Renal cortex interstitium (tissue), 15 donors: ENCODE measurements around the gene DOC2B. TPM values are rescaled to one million over a fixed set of nuclear protein-coding genes. Genes with fewer than 3 reads are reported as not detected.
A peak's percentile ranks its signal among the peaks of the same experiment; 100 is the strongest.
"Not testable (repeated sequence)": the region's sequence is repeated elsewhere in the genome, so short reads cannot be mapped to it uniquely, and the experiment has no call there.

Experiments used
- DNase-seq, 11 donors: peaks; one replicate each; pipeline ENCODE4 v3.0.0-alpha.2; 2013; ENCODE audit warnings: low read depth in 9 of 11, low spot score in 4 of 11; ENCODE audit errors: extremely low read depth in 1 of 11
- long read RNA-seq, 16 experiments: transcript quantifications; one replicate each; lab custom pipeline, GENCODE V29; 2026
- polyA plus RNA-seq, 3 donors: library from polyadenylated mRNA; unstranded; fragments of 120-200 nt; gene quantifications; one replicate each; pipeline ENCODE4 v1.2.1, GENCODE V29; 2013; ENCODE audit not compliant: insufficient read length in 3 of 3

Gene DOC2B
- polyA plus RNA-seq: 10 to 100 TPM; 49.7 to 84.3 (median 51.7) TPM
- long read RNA-seq, donor 1, full-length matches to known transcripts: 7 of 12 reads
- long read RNA-seq, donor 1, partial matches to known transcripts: 5 of 12 reads
- long read RNA-seq, donor 1, other reads (novel, unspliced or antisense): 0 of 12 reads
- long read RNA-seq, donor 2, full-length matches to known transcripts: 2 of 2 reads
- long read RNA-seq, donor 2, partial matches to known transcripts: 0 of 2 reads
- long read RNA-seq, donor 2, other reads (novel, unspliced or antisense): 0 of 2 reads
- long read RNA-seq, donor 3, full-length matches to known transcripts: 11 of 11 reads
- long read RNA-seq, donor 3, partial matches to known transcripts: 0 of 11 reads
- long read RNA-seq, donor 3, other reads (novel, unspliced or antisense): 0 of 11 reads
- long read RNA-seq, donor 4, full-length matches to known transcripts: 3 of 3 reads
- long read RNA-seq, donor 4, partial matches to known transcripts: 0 of 3 reads
- long read RNA-seq, donor 4, other reads (novel, unspliced or antisense): 0 of 3 reads
- long read RNA-seq, donor 5: 0 reads
- long read RNA-seq, donor 6, full-length matches to known transcripts: 8 of 8 reads
- long read RNA-seq, donor 6, partial matches to known transcripts: 0 of 8 reads
- long read RNA-seq, donor 6, other reads (novel, unspliced or antisense): 0 of 8 reads
- long read RNA-seq, donor 7, full-length matches to known transcripts: 2 of 2 reads
- long read RNA-seq, donor 7, partial matches to known transcripts: 0 of 2 reads
- long read RNA-seq, donor 7, other reads (novel, unspliced or antisense): 0 of 2 reads
- long read RNA-seq, donor 8: 0 reads
- long read RNA-seq, donor 9, full-length matches to known transcripts: 14 of 14 reads
- long read RNA-seq, donor 9, partial matches to known transcripts: 0 of 14 reads
- long read RNA-seq, donor 9, other reads (novel, unspliced or antisense): 0 of 14 reads
- long read RNA-seq, donor 10, full-length matches to known transcripts: 6 of 6 reads
- long read RNA-seq, donor 10, partial matches to known transcripts: 0 of 6 reads
- long read RNA-seq, donor 10, other reads (novel, unspliced or antisense): 0 of 6 reads
- long read RNA-seq, donor 11, full-length matches to known transcripts: 5 of 5 reads
- long read RNA-seq, donor 11, partial matches to known transcripts: 0 of 5 reads
- long read RNA-seq, donor 11, other reads (novel, unspliced or antisense): 0 of 5 reads
- long read RNA-seq, donor 12, full-length matches to known transcripts: 4 of 4 reads
- long read RNA-seq, donor 12, partial matches to known transcripts: 0 of 4 reads
- long read RNA-seq, donor 12, other reads (novel, unspliced or antisense): 0 of 4 reads
- long read RNA-seq, donor 13: 0 reads
- long read RNA-seq, donor 14, full-length matches to known transcripts: 5 of 5 reads
- long read RNA-seq, donor 14, partial matches to known transcripts: 0 of 5 reads
- long read RNA-seq, donor 14, other reads (novel, unspliced or antisense): 0 of 5 reads
- long read RNA-seq, donor 15, full-length matches to known transcripts: 3 of 3 reads
- long read RNA-seq, donor 15, partial matches to known transcripts: 0 of 3 reads
- long read RNA-seq, donor 15, other reads (novel, unspliced or antisense): 0 of 3 reads
- long read RNA-seq, donor 16, full-length matches to known transcripts: 23 of 23 reads
- long read RNA-seq, donor 16, partial matches to known transcripts: 0 of 23 reads
- long read RNA-seq, donor 16, other reads (novel, unspliced or antisense): 0 of 23 reads

DNA sequence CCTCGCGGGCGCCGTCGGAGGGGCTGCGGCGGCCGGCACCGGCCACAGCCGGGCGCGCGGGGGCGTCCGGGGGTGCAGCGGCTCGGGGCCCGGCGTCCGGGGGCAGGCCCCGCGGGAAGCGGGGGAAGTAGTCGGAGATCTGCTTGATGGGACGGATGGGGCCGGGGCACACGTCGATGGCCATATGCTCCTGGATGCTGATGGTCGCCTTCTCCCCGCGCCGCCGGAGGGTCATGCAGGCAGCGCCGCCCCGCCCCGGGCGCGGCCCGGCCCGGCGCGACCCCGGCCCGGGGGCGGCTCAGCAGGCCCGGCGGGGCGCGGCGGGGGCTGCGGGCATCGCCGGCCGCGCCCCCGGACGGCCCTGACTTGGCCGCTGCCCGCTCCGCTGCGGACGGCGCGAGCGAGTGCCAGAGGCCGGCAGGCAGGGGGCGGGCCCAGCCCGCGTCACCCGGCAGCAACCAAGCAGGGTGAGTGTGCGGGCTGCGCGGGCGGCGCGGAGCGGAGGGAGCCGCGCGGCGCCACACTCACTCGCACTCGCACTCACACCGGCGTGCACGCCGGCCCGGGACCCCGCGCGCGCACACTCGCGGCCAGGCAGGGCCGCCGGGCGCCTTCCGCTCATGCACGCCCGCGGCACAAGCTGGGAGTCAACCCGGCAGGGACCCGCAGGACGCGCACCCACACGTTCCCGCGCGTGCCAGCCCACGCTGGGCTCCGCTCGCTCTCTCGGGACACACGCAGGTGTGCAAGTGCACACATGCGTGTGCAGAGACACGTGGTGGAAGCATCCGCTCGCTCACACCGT is at the start of gene DOC2B:
DOC2B (minus strand) TSS at position 406 of the 805 bp plus-strand sequence; CDS start at position 235, 171 bp downstream.
- peak in 1 of 11 donors; percentile 55 for DNase-seq

DNA sequence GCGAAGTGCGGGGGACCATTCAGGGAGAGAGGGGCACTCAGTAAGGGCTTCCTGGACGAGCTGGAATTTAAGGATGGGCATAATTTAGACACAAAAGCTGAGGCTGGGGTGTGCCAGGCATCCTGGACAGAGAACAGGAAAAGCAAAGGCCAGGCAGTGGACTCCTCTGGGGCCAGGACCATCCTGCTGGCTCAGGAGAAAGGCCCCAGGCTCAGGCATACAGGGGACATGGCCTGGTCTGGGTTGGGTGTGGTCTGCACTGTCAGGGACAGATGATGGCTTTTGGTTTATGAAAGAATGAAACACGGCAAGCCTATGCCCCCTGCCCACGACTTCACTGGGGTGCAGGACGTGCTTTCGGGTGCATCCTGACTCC is 48.9 kb upstream of the DOC2B start:
- DNase-seq: no peak

DNA sequence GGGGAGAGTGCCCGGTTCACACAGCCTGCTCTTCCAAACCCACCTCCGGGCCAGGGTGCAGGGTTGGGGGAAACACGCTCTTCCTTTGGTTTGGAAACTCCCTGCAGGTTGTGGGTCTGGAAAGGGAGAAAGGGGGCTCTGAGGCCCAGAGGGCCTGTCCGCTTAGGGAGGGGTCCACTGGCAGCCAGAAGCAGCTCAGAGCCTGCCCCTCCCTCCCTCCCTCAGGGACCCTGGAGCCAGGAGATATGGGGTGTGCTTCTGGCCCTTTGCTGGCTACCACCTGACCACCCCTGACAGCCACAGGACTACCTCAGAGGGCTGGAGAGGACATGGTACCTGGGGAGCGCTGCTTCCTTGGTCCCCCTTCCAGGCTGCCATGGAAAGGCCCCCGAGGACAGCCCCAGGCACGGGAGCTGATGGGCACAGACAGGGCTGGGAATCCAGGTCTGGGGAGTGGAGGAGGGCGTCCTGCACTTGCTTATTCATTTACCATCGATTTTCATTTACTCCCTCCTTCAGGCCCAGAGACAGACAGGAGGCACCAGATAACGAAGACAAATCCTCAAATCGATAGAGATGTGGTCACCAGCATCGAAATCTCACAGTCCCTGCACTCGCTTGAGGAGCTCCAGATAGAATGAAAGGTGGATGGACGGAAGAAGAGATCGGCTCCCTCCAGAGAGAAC is 48.4 kb upstream of the DOC2B start:
- DNase-seq: no peak

DNA sequence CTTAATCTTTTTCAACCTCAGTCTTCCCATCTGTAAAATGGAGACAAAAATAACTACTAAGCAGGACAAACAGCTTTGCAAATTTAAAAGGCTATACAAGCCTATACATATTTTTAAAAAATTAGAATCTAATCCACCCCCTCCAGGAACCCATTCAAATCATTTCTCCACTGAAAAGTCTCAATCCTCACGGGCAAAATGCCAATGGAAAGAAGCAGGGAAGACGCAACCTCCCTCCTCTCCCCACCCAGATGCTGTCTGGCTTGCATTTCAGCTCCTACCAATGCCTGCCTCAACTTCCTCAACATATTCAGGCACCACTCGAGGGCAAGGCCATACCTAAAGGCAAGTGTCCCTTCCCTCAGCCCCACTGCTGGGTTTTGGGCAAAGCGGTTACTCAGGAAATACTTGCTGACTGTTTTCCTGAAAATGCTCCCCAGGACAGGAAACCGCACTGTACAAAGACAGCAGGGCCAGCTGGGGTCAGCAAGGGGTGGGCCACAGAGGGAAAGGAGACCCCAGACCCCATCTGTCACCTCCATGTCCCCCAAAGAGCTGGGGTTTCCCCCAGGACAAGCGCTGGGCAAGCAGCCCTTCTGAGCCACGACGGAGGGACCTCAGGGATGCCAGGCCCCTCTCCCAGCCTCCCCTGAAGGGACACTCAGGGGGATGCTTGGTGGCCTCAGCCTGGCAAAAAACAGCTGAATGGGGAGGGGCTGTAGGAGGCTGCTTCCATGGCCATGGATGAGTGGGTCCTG is 47.7 kb upstream of the DOC2B start:
- no peak for DNase-seq

DNA sequence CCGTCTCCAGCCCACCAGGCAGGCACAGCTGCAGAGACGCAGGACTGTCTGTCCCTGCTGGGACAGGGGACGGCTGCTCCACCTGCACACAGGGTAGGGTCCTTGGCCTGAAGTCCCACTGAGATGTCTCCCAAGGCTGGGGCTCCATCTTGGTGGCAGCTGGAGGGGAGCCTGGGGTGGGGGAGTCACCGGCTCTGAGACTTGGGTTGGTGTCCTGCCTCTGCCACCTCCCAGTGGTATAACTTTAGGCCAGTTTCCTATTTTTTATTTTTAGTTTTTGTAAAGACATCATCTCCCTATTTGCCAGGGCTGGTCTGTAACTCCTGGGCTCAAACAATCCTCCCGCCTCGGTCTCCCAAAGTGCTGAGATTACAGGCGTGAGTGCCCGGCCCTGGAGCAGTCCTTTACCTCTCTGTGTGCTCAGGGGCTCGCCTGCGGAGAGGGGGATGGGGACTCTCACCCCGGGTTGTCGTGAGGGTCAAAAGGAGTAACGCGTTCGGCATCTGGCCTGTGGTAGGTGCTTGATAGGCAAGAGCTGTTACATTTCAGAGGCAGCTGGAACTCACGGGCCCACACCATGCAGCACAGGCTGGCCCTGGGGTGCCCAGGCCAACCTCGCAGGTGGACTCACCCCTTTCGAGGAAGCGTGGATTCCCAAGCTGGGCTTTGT is 46.6 kb upstream of the DOC2B start:
- DNase-seq: no peak

DNA sequence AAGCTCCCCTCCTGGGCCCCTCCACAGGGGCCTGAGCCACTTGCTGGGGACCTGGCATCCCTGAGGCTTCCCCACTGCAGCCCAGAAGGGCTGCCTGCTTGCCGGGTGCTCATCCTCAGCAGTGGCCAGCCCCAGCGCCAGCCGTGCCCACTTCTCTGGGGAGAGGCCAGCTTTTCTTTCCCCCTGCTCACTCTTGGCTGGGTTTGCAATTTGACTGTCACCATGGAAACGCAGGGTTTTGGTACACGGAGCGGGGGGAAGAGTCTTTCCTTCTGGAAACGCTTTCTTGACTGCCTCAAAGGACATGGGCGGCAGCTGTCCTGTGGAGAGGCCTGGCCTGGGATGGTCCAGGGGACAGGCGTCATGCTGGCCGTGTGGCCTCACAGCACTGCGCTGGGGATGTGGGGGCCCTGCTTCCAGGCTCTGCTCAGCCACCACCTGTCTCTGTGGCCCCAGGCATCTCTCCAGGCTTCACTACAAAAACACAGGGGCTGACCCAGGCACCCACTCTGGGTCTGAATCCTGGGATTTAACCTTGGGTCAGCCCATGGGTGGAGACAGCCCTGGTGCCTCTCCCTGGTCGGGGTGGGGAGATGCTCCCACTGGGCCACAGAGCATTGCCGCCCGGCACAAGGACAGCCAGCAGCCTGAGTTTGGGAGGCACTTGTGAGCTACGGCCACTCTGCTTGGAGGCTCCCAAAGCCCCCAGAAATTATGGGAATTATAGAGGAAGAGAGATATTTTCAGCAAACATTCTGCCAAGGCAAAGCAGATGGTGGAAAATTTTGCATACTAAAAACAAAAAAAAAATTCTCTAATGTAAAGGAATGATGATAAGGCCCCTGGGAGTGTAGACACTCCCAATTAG is 45.9 kb upstream of the DOC2B start:
- DNase-seq: peak in 1 of 11 donors; percentile 30

DNA sequence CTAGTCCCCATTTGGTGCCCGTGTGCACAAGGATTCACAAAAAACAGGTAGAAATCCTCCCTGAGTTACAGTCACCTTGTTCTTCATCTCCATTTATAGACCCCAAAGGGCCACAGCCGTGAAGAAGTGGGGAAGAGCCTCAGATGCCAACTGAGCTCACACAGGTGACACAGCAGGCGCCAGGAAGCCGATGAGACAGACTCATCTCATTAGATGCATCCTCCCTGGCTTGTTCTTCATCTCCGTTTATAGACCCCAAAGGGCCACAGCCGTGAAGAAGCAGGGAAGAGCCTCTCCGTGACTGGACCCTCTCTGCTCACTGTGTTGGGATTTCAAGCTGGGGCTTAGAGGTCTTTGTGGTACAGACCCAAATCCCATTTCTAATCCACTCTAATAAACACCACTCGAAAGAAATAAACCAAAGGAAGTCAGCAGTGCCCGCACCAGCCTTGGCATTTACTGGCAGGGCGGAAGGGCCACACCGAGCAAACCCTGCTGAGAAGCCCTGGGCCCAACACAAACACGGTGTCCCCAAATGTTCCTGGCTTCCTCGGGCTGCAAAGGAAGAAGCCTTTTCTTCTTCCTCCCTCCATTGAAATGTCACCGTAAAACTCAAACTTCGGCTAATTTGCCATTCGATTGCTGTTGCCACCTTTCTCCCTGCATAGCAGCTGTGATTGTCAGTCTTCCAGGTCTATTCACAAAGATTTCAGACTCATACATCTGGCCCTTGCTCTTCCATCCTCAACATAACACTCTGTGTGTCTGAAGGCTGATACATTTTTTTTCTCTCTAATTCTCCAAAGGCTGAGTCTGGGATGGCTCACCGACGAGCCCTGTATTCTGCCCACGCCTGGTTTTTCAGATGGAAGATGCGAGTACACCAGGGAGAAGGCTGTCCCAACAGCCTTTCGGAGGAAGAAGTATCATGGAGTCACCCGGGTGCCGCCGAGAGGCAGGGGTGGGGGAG is 44.9 kb upstream of the DOC2B start:
- no peak for DNase-seq

DNA sequence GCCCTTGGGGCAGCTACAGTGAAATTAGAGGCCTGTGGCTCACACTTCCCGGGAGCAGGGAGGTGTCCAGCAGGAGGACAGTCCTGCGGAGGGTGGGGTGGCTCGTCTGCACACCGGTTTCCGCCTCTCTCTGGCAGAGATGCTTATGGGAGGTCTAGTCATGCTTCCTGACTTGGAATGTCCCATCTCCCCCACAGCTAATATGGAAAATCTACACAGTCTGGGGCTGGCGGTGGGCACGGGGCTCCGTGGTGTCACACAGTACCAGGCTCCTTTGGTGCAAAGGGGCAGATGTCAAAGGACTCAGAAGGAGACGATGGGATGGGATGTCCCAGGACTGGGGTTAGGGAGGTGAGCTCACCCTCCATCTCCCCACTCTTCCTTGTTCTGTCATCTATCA is 44.1 kb upstream of the DOC2B start:
- no peak for DNase-seq

DNA sequence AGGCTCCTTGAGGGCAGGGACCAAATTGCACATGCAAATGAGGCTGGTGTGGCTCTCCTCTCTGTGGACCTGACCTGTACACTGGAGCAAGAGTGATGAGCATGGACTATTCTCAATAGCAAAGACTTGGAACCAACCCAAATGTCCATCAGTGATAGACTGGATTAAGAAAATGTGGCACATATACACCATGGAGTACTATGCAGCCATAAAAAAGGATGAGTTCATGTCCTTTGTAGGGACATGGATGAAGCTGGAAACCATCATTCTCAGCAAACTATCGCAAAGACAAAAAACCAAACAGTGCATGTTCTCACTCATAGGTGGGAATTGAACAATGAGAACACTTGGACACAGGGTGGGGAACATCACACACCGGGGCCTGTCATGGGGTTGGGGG is 43.1 kb upstream of the DOC2B start:
- DNase-seq: not testable (repeated sequence)

DNA sequence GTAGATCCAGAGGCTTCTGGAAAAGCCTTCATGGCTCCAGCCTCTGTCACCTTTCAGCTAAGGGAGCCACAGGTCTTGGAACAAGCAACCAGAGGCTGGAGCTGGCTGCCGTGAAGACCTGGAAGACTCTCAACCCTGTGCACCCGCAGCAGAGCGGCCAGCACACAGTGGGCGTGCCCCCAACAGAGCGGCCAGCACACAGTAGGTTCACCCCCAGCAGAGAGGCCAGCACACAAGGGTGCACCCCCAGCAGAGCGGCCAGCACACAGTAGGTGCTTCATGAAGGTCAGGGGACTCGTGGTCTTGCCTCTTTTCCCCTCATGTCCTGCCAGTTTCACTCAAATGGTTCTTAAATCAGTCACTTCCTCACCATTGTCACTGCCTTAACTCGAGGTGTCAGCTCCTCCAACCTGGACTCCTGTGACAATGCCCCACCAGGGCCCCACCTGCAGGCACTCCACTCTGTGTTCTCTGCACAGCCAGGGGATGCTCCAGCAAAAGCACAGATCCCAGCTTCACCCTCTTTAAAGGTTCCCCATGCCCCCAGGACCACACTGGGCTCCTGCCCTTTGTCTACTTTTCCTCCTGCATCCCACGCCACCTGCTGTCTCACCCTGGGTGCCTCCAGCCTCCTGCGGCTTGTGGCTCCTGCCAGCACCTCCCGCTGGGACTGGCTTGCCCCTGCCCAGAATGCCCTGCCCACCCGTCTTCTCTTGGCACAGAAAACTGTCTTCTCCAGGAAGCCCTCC is 42.4 kb upstream of the DOC2B start:
- no peak for DNase-seq

DNA sequence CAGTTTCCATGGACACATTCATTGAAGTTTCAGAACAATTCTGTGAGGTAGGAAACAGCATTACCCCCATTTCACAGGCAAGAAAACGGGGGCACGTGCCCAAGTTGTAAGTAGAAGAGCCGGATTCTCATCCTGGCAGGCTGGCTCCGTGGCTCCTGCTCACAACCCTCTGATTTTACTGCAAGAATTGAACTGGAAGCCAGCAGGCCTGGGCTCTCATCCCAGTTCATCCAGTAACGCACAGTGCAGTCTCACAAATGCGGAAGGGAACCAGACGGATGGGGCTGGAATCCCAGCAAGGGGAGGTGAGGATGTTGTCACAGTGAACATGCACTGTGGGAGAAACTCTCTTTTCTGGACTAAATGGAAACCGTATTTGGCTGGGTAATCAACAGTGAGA is 40.7 kb upstream of the DOC2B start:
- DNase-seq: no peak

DNA sequence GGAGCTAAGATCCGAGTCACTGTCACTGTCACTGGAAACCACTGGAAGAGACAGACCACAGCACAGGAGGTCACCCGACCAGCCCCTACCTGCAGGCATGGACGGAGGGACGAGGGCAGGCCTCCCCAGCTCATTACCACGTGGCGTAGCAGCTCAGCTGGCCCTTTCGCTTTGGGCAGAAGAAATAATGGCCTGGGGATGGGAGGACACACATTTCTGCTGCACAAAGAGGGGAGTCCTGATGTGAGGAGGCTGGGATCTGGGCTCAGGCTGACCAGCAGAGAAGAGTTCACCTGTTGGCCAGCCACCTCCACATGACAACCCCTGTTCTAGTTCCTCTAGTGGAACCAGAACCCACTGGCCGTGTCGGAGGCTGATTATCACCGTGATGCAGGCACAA is 38.2 kb upstream of the DOC2B start:
- DNase-seq: no peak
